ENCODE measurements around the gene MTHFD1L. TPM values are rescaled to one million over a fixed set of nuclear protein-coding genes. Genes with fewer than 3 reads are reported as not detected.

Gene MTHFD1L
- total RNA-seq, 2 experiments from 2014 or later, result 155 to 158 TPM

DNA sequence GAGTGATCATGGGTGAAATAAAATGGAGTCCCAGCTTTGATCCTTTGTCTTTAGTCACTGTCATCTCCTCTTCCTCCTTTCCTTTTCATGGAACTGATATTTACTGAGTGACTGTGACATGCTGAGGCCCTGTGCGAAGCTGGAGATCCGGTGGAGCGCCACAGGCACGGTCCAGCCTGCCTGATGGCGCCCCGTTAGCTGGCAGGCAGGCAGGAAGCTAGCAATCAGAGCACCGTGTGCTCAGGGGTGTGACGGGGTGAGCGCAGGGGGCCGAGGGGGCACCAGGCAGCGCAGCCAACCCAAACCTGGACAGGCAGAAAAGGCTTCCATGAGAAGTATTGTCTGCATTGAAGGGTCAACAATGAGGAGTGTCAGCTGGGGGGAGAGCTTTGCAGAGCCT is 274.0 kb downstream of the MTHFD1L start:
- ATAC-seq (no peak), DNase-seq (no peak)
- no peaks in the 10 kb centered on the region for H3K4me1 Mint-ChIP-seq (ENCODE audit: low read depth)
- TF ChIP-seq, protein P1, sequence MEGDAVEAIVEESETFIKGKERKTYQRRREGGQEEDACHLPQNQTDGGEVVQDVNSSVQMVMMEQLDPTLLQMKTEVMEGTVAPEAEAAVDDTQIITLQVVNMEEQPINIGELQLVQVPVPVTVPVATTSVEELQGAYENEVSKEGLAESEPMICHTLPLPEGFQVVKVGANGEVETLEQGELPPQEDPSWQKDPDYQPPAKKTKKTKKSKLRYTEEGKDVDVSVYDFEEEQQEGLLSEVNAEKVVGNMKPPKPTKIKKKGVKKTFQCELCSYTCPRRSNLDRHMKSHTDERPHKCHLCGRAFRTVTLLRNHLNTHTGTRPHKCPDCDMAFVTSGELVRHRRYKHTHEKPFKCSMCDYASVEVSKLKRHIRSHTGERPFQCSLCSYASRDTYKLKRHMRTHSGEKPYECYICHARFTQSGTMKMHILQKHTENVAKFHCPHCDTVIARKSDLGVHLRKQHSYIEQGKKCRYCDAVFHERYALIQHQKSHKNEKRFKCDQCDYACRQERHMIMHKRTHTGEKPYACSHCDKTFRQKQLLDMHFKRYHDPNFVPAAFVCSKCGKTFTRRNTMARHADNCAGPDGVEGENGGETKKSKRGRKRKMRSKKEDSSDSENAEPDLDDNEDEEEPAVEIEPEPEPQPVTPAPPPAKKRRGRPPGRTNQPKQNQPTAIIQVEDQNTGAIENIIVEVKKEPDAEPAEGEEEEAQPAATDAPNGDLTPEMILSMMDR (IDR thresholded peaks at IDR 0.05), result no peak
- CTCF ChIA-PET, result no interaction called here
- H3K36me3 Mint-ChIP-seq (ENCODE audit: low read depth), result no peaks in the 10 kb centered on the region
- no peak overlapping the region for H3K4me3 Mint-ChIP-seq
- intact Hi-C loops (cut with micrococcal nuclease), result no loop called here
- H3K27ac Mint-ChIP-seq, result no peak overlapping the region
- POLR2A ChIA-PET, result no interaction called here
- H3K27me3 Mint-ChIP-seq, result peaks cover 2% of the 10 kb centered on the region
- no peaks in the 10 kb centered on the region for H3K9me3 Mint-ChIP-seq

DNA sequence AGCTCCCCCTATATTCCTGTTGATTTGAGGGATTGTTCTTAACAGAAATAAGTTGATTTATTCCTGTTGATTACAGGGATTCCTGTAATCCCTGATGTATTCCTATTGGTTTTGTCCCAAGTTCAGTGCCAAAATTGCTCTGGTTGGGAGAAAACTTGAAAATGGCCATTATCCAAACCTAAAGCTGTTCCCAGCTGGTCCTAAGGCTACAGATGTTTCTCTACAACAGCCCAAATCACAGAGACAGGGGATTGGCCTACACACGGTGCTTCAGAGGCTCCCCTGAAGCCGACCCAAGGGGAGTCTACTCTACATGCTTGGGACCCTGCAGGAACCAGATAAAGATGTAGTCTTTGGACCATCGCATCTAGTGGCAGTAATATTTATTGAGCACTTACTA is 275.3 kb downstream of the MTHFD1L start:
- Mint-ChIP-seq H3K4me1 (ENCODE audit: low read depth) (no peaks in the 10 kb centered on the region), H3K9me3 (no peaks in the 10 kb centered on the region), H3K36me3 (ENCODE audit: low read depth) (no peaks in the 10 kb centered on the region), H3K27me3 (peaks cover 2% of the 10 kb centered on the region), H3K4me3 (no peak overlapping the region), H3K27ac (no peak overlapping the region)
- intact Hi-C loops (cut with micrococcal nuclease), result no loop called here
- DNase-seq (no peak), ATAC-seq (no peak)
- TF ChIP-seq, protein P1 (IDR thresholded peaks at IDR 0.05), result no peak
- ChIA-PET CTCF (interaction anchor here (1.3 kb wide), 1 partner anchor 184 kb away, joined by 8 read pairs; no protein-coding TSS in a partner anchor), POLR2A (no interaction called here)

DNA sequence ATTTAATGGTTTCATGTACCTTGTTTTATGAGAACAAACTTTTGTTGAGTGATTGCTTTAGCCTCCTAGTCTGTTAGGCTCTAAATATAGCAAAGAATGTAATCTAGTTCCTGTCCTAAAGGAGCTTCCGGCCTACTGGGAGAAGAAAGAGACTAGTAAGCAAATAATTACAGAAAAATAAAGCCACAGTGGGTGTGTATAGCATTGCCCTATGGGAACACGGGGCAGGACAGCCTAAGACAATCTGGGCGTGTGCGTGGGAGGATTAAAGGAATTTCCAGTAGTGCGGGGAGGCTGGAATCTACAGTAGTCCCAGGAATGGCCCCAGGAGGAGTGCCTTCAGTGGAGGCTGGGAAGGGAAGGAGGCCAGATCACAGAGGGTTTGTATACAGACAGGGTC is 276.2 kb downstream of the MTHFD1L start:
- Mint-ChIP-seq H3K27ac (no peak overlapping the region), H3K4me3 (no peak overlapping the region), H3K4me1 (ENCODE audit: low read depth) (no peaks in the 10 kb centered on the region), H3K36me3 (ENCODE audit: low read depth) (no peaks in the 10 kb centered on the region), H3K27me3 (peaks cover 2% of the 10 kb centered on the region), H3K9me3 (no peaks in the 10 kb centered on the region)
- TF ChIP-seq, protein P1 (IDR thresholded peaks at IDR 0.05), result no peak
- intact Hi-C loops (cut with micrococcal nuclease), result no loop called here
- ChIA-PET POLR2A (interaction anchor here (0.6 kb wide), 1 partner anchor 56 kb away, joined by 3 read pairs; no protein-coding TSS in a partner anchor), CTCF (interaction anchor here (1.3 kb wide), 1 partner anchor 183 kb away, joined by 8 read pairs; no protein-coding TSS in a partner anchor)
- ATAC-seq (no peak), DNase-seq (no peak)

DNA sequence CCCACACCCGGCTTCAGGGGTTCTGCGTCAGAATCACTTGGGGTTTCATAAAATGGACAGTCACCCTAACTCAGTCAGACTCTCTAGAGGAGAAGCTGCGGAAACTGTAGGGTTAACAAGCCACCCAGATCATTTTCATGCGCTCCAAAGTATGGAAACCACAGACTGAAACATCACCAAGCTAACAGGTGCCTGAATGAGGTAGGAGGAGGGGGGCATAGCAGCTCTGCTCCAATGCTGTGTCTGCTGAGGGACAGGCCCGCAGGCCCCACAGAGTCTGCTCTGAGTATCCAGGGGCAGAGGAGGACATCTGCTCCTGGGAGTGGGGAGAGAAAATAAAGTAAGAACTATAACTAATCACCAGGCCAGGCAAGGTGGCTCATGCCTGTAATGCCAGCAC is 277.2 kb downstream of the MTHFD1L start:
- DNase-seq (no peak), ATAC-seq (no peak)
- no peaks in the 10 kb centered on the region for H3K4me1 Mint-ChIP-seq (ENCODE audit: low read depth)
- POLR2A ChIA-PET, result no interaction called here
- H3K4me3 Mint-ChIP-seq, result no peak overlapping the region
- H3K9me3 Mint-ChIP-seq, result no peaks in the 10 kb centered on the region
- intact Hi-C loops (cut with micrococcal nuclease), result no loop called here
- TF ChIP-seq, protein P1 (IDR thresholded peaks at IDR 0.05), result no peak
- no peak overlapping the region for H3K27ac Mint-ChIP-seq
- no peaks in the 10 kb centered on the region for H3K36me3 Mint-ChIP-seq (ENCODE audit: low read depth)
- CTCF ChIA-PET, result no interaction called here
- H3K27me3 Mint-ChIP-seq, result peaks cover 2% of the 10 kb centered on the region

DNA sequence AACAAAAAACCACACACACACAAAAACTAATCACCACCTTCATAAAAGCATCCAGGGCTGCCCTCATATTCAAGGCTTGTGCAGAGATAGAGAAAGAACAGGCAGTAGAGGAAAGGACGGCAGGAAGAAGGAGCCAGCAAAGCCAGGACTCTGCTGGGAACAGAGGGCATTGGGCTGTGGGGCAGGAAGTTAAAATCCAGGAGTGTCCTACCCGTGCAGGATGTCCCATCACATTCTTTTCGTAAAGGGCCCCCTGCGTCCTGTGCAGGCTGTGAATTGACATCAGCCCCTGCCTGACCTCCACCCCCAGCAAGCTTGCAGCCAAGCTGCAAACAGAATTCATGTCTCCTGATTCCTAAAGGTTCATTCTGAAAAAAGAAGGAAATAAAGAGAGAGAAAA is 277.8 kb downstream of the MTHFD1L start:
- H3K4me1 Mint-ChIP-seq (ENCODE audit: low read depth), result no peaks in the 10 kb centered on the region
- H3K4me3 Mint-ChIP-seq, result no peak overlapping the region
- intact Hi-C loops (cut with micrococcal nuclease), result no loop called here
- H3K27me3 Mint-ChIP-seq, result peaks cover 2% of the 10 kb centered on the region
- no peak overlapping the region for H3K27ac Mint-ChIP-seq
- DNase-seq (no peak), ATAC-seq (no peak)
- POLR2A ChIA-PET, result no interaction called here
- TF ChIP-seq, protein P1 (IDR thresholded peaks at IDR 0.05), result no peak
- CTCF ChIA-PET, result no interaction called here
- H3K9me3 Mint-ChIP-seq, result no peaks in the 10 kb centered on the region
- no peaks in the 10 kb centered on the region for H3K36me3 Mint-ChIP-seq (ENCODE audit: low read depth)

Measured in activated CD8-positive, alpha-beta T cell treated with anti-CD3 and anti-CD28 coated beads for 36 hours (primary cell).